SK-MEL-5 (cell line): ENCODE results near the gene YBX2. TPM values are rescaled to one million over a fixed set of nuclear protein-coding genes. Genes with fewer than 3 reads are reported as not detected.

Experiments used
- DNase-seq: peaks from one replicate; pipeline ENCODE4 v3.0.0-alpha.2; 2016; ENCODE audit warnings: low read depth, low spot score
- in situ Hi-C: cut with HindIII; loops from 2 replicates; pipeline ENCODE4 v1.10.0; 2016; ENCODE audit warnings: low sequenced_read_pairs, high pct_unique_total_duplicates, low pct_unique_long_range_greater_than_20kb
- small RNA-seq, 2 experiments: library from RNA; depleted of rRNA; stranded (forward); fragments of <200 nt; gene quantifications; one replicate each; pipeline ENCODE3, GENCODE V24; 2014
- total RNA-seq: library from RNA; depleted of rRNA; stranded (reverse); fragments of >200 nt; shearing (Covaris generic); gene quantifications from 2 replicates; pipeline ENCODE4 v1.2.3, GENCODE V29; 2014; rRNA removed

Gene YBX2
- total RNA-seq, 1 experiment from 2014 or later = 0.08 TPM

DNA sequence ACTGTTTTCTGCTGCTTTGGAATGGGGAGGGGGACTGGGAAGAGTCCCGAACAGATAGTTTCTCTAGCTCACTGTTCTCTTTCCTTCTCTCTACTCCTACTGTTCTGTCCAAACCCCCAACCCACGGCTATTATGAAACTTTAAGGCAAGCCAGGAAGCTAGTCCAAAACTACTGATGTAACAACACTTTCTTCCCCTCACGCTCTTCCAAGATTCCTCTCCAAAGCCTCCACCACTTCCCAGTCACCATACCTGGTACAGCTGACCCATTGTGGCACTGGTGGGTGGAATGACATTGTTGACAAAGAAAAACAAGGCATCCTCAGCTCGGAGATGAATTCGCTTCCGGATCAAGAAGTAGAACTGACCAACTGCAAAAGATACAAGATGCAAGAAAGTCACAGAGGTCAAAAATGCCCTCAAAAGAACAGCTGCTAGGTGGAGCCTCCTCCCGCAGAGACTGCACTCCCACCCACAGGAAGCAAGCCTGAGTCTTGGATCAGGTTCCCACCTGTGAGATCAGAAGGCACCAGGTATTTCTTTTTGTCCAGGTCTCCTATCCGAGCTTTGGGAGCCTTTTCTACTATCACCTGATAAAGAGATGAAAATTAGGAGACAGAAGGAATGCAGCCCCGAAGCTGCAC, 53.2 kb downstream of the YBX2 start:
- in situ Hi-C loops = no loop called here
- DNase-seq = no peak

DNA sequence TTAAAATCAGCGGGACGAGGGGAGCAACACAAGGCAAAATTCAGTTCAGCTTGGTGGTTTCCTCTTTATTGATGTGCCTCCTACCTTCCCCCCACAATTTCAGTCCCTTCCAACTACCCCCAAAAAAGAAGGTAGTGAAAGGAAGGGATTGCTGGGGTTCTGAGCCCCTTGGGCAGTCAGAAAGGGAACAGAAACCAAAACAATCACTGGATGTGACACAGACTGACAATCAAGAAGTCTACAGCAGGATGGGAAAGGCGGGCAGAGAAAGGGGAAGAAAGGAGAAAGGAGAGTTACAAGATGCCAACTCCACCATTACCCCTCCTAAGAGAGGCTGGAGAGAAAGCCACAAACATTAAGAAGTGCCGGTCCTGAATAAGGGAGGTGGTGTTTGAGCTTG, 54.1 kb downstream of the YBX2 start:
- in situ Hi-C loops = no loop called here
- DNase-seq = no peak

- in situ Hi-C loops = no loop called here
- peak; percentile 99 for DNase-seq
Measured at GRCh38 chr17:7239091-7240027, 55.1 kb downstream of the YBX2 start, which contains the start of gene PHF23. TSS of gene PHF23 (minus strand) at chr17:7239457. CDS start at chr17:7239279, 178 bp downstream.

- no peak for DNase-seq
Measured at GRCh38 chr17:7238420-7239090, 55.9 kb downstream of the YBX2 start.

More at GRCh38 chr17:7238420-7239090, 55.9 kb downstream of the YBX2 start:
- in situ Hi-C loops = no loop called here

Small RNA genes lying within 50 kb of the gene (small RNA-seq; reads per million reads assigned to genes)
- gene AC026954.2 (0 reads per million in 2 experiments), gene RF00019 (0 reads per million in 2 experiments)

Other genes with a start within 250 kb of the YBX2 start
- gene CLEC10A, start 214.4 kb downstream of the YBX2 start, total RNA-seq = not detected in 2 replicates
- not detected in 2 replicates for gene ASGR2, start 179.8 kb downstream of the YBX2 start, total RNA-seq
- 0.21 and 0.56 TPM in 2 replicates for gene ASGR1, start 115.3 kb downstream of the YBX2 start, total RNA-seq
- gene DLG4, start 74.8 kb downstream of the YBX2 start, total RNA-seq = 3.7 and 3.9 TPM in 2 replicates
- 123 and 148 TPM in 2 replicates for gene ACADVL, start 74.7 kb downstream of the YBX2 start, total RNA-seq
- 86.9 and 91.5 TPM in 2 replicates for gene DVL2, start 60.1 kb downstream of the YBX2 start, total RNA-seq
- gene PHF23, start 55.2 kb downstream of the YBX2 start, total RNA-seq = 69.0 and 81.3 TPM in 2 replicates
- gene GABARAP, start 52.2 kb downstream of the YBX2 start, total RNA-seq = 237 and 305 TPM in 2 replicates
- gene CTDNEP1, start 42.9 kb downstream of the YBX2 start, total RNA-seq = 26.9 and 29.2 TPM in 2 replicates
- 43.8 and 58.7 TPM in 2 replicates for gene ELP5, start 42.4 kb downstream of the YBX2 start, total RNA-seq
- gene CLDN7, start 32.2 kb downstream of the YBX2 start, total RNA-seq = not detected in 2 replicates
- gene SLC2A4, start 12.9 kb downstream of the YBX2 start, total RNA-seq = 0.79 and 1.1 TPM in 2 replicates
- 839 and 914 TPM in 2 replicates for gene EIF5A, start 13.0 kb upstream of the YBX2 start, total RNA-seq
- 73.7 and 74.8 TPM in 2 replicates for gene GPS2, start 20.7 kb upstream of the YBX2 start, total RNA-seq
- gene NEURL4, start 34.7 kb upstream of the YBX2 start, total RNA-seq = 13.6 and 19.4 TPM in 2 replicates
- gene ACAP1, start 41.9 kb upstream of the YBX2 start, total RNA-seq = 0.03 TPM in 1 of 2 replicates, not detected in the other
- 2.0 and 2.5 TPM in 2 replicates for gene KCTD11, start 57.5 kb upstream of the YBX2 start, total RNA-seq
- not detected in 2 replicates for gene TMEM95, start 60.5 kb upstream of the YBX2 start, total RNA-seq
- gene TNK1, start 86.5 kb upstream of the YBX2 start, total RNA-seq = 0.24 TPM in 1 of 2 replicates, not detected in the other
- 5.1 and 9.6 TPM in 2 replicates for gene PLSCR3, start 99.9 kb upstream of the YBX2 start, total RNA-seq
- 147 and 188 TPM in 2 replicates for gene TMEM256, start 109.5 kb upstream of the YBX2 start, total RNA-seq
- gene NLGN2, start 113.2 kb upstream of the YBX2 start, total RNA-seq = 0.55 and 1.7 TPM in 2 replicates
- gene SPEM1, start 125.7 kb upstream of the YBX2 start, total RNA-seq = not detected in 2 replicates
- not detected in 2 replicates for gene SPEM2, start 131.0 kb upstream of the YBX2 start, total RNA-seq
- not detected in 2 replicates for gene SPEM3, start 134.2 kb upstream of the YBX2 start, total RNA-seq
- 6.8 and 7.0 TPM in 2 replicates for gene TMEM102, start 140.8 kb upstream of the YBX2 start, total RNA-seq
- 0.45 and 0.61 TPM in 2 replicates for gene FGF11, start 144.9 kb upstream of the YBX2 start, total RNA-seq
- 3.3 and 4.5 TPM in 2 replicates for gene CHRNB1, start 150.4 kb upstream of the YBX2 start, total RNA-seq
- gene ZBTB4, start 185.0 kb upstream of the YBX2 start, total RNA-seq = 14.3 and 14.6 TPM in 2 replicates
- gene SLC35G6, start 186.8 kb upstream of the YBX2 start, total RNA-seq = not detected in 2 replicates
- gene POLR2A, start 189.7 kb upstream of the YBX2 start, total RNA-seq = 20.6 and 24.0 TPM in 2 replicates